ENCODE results near the gene LARGE1. TPM values are rescaled to one million over a fixed set of nuclear protein-coding genes. Genes with fewer than 3 reads are reported as not detected.

Gene LARGE1
- total and polyA plus RNA-seq, 2 of the 8 experiments (the other 6 are each of a cell fraction or from before 2014, with no cell fraction given) = 43.7 to 83.0 TPM

DNA sequence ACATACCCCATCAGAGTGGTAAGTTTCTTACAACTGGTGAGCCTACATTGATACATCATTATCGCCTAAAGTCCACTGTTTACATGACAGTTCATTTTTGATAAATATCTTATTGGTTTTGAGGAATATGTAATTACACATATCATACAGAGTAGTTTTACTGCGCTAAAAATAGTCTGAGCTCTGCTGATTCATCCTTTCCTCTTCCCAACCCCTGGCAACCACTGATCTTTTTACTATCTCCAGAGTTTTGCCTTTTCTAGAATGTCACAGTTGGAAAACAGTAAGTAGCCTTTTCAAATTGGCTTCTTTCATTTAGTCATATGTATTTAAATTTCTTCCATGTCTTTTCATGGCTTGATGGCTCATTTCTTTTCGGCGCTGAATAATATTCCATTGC is 112.8 kb downstream of the LARGE1 start:
- no peaks in the 10 kb centered on the region for H3K23me2 ChIP-seq (ENCODE audit: low read depth, low read length)
- no peak overlapping the region for H3K4me3 ChIP-seq (ENCODE audit: extremely low read depth in 1 of 4, insufficient read depth in 2 of 4, low read depth in 3 of 4, low read length in 4 of 4)
- H3K23ac ChIP-seq (ENCODE audit: insufficient read length) = no peak overlapping the region
- H2BK20ac ChIP-seq (ENCODE audit: low read length) = no peak overlapping the region
- DNase-seq (ENCODE audit: low read depth in 1 of 2, low spot score in 2 of 2) = no peak
- peaks cover 18% of the 10 kb centered on the region for H3K79me1 ChIP-seq (ENCODE audit: low read depth, low read length)
- CTCF ChIA-PET (ENCODE audit: partially characterized antibody) = interaction anchor here (0.5 to 3.8 kb wide), 3 partner anchors 11 to 252 kb away, joined by 3 to 13 read pairs (median 4); no protein-coding TSS in a partner anchor
- POLR2A ChIA-PET (ENCODE audit: partially characterized antibody) = interaction anchor here (0.7 kb wide), 1 partner anchor 455 kb away, joined by 3 read pairs; no protein-coding TSS in a partner anchor
- no peaks in the 10 kb centered on the region for H3K27me3 ChIP-seq (replicated peaks in 1 of 4; ENCODE audit: control insufficient read depth in 3 of 4, extremely low read depth in 1 of 4, insufficient read depth in 3 of 4, low read length in 3 of 4)
- 97% methylated on average over 4 of the region's 4 CpGs; no CpG with 5 or more reads in 1 of the 2 experiments for WGBS, 2 experiments (ENCODE audit: extremely low coverage in 1 of 2, insufficient coverage in 1 of 2, insufficient read length in 1 of 2, insufficient replicate concordance in 2 of 2, low coverage in 1 of 2, low lambda C conversion rate in 2 of 2, missing lambda C conversion rate in 1 of 2)
- H4K91ac ChIP-seq (replicated peaks; ENCODE audit: insufficient read length, low read length) = no peak overlapping the region
- no peak overlapping the region for H3K14ac ChIP-seq (ENCODE audit: insufficient read length)
- no peak for FAIRE-seq
- H3K79me2 ChIP-seq (ENCODE audit: control insufficient read depth in 1 of 2, insufficient read depth in 2 of 2, low read length in 2 of 2) = peaks cover 20 to 62% of the 10 kb centered on the region in 2 experiments
- no peak overlapping the region for H2BK5ac ChIP-seq (ENCODE audit: low read depth, low read length)
- H3K36me3 ChIP-seq (ENCODE audit: control insufficient read depth in 2 of 4, insufficient read depth in 4 of 4, low read length in 3 of 4) = peaks cover 0 to 3% (median 0%) of the 10 kb centered on the region in 4 experiments; a peak in 1 of 8 replicates
- no peak overlapping the region for H3K27ac ChIP-seq (ENCODE audit: low read depth, low read length)
- no peak overlapping the region for H3K18ac ChIP-seq (ENCODE audit: extremely low read depth, low read length)
- no peak overlapping the region for H2AK5ac ChIP-seq (ENCODE audit: low read depth, low read length)
- no peak overlapping the region for H4K8ac ChIP-seq (ENCODE audit: extremely low read depth, insufficient read depth, low read length)
- no peak overlapping the region for H2BK120ac ChIP-seq (replicated peaks; ENCODE audit: low read depth, low read length)
- no peak overlapping the region for H2AFZ ChIP-seq (ENCODE audit: low read length)
- peak overlapping the region in 1 of 4 experiments; percentile 34; a peak in 1 of 7 replicates for H3K9ac ChIP-seq (replicated peaks in 1 of 4; ENCODE audit: extremely low read depth in 1 of 4, low read depth in 3 of 4, low read length in 3 of 4)
- H3K4me2 ChIP-seq (ENCODE audit: insufficient read depth in 1 of 2, low read depth in 2 of 2, low read length in 2 of 2) = no peak overlapping the region
- no peak overlapping the region for H3K56ac ChIP-seq (replicated peaks; ENCODE audit: insufficient read length, low read depth, low read length)
- no peak overlapping the region for H4K5ac ChIP-seq (ENCODE audit: insufficient read length, low read depth, low read length)
- H3K4ac ChIP-seq (replicated peaks; ENCODE audit: insufficient read length, low read depth, low read length) = no peak overlapping the region
- no peak overlapping the region for H2BK15ac ChIP-seq (ENCODE audit: low read length)
- H4K20me1 ChIP-seq (replicated peaks in 1 of 2; ENCODE audit: control insufficient read depth in 1 of 2, insufficient read depth in 2 of 2, low read length in 2 of 2) = peaks cover 7 to 20% of the 10 kb centered on the region in 2 experiments
- H3K9me3 ChIP-seq (ENCODE audit: insufficient read depth in 2 of 2, low read depth in 1 of 2, low read length in 1 of 2) = 0 out of 4 replicates have a peak, but pooled peaks cover 0 to 3% of the 10 kb centered on the region in 2 experiments
- peaks cover 2 to 25% (median 16%) of the 10 kb centered on the region in 4 experiments; a peak in 5 of 7 replicates for H3K4me1 ChIP-seq (replicated peaks in 1 of 4; ENCODE audit: control insufficient read depth in 3 of 4, insufficient read depth in 4 of 4, low read length in 3 of 4)
- H2BK12ac ChIP-seq (ENCODE audit: low read depth, low read length) = no peak overlapping the region
- TF ChIP-seq GABPA (IDR thresholded peaks at IDR 0.05; ENCODE audit: borderline replicate concordance, insufficient read depth, low read length) = no peak
- TF ChIP-seq SP1 (IDR thresholded peaks at IDR 0.05; ENCODE audit: low read depth, low read length) = no peak
- no peak for TF ChIP-seq SIN3A (conservative IDR thresholded peaks at IDR 0.05 in 1 of 2, IDR thresholded peaks at IDR 0.05 in 1 of 2; ENCODE audit: low read depth in 1 of 2, low read length in 2 of 2)
- TF ChIP-seq, protein P1, sequence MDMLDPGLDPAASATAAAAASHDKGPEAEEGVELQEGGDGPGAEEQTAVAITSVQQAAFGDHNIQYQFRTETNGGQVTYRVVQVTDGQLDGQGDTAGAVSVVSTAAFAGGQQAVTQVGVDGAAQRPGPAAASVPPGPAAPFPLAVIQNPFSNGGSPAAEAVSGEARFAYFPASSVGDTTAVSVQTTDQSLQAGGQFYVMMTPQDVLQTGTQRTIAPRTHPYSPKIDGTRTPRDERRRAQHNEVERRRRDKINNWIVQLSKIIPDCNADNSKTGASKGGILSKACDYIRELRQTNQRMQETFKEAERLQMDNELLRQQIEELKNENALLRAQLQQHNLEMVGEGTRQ (IDR thresholded peaks at IDR 0.05; ENCODE audit: low read length) = no peak
- no peak for TF ChIP-seq KDM5A (IDR thresholded peaks at IDR 0.05; ENCODE audit: low read length)
- no peak for TF ChIP-seq TBP (IDR thresholded peaks at IDR 0.05; ENCODE audit: low read depth, low read length)
- no peak for TF ChIP-seq MAFK (IDR thresholded peaks at IDR 0.05; ENCODE audit: low read depth, low read length)
- TF ChIP-seq RNF2 (IDR thresholded peaks at IDR 0.05; ENCODE audit: borderline replicate concordance, low read depth, low read length, missing control alignments, poor library complexity, severe bottlenecking) = no peak
- TF ChIP-seq HDAC6 (IDR thresholded peaks at IDR 0.05; ENCODE audit: low read depth, low read length) = no peak
- TF ChIP-seq EZH2 (IDR thresholded peaks at IDR 0.05; ENCODE audit: low read depth, low read length, severe bottlenecking) = no peak
- TF ChIP-seq, protein P2, sequence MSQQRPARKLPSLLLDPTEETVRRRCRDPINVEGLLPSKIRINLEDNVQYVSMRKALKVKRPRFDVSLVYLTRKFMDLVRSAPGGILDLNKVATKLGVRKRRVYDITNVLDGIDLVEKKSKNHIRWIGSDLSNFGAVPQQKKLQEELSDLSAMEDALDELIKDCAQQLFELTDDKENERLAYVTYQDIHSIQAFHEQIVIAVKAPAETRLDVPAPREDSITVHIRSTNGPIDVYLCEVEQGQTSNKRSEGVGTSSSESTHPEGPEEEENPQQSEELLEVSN (IDR thresholded peaks at IDR 0.05) = no peak
